Fibroblast of lung (primary cell): Measurements from ENCODE around the gene TIGD6.

Source experiments
- EZH2 ChIP-seq: IDR thresholded peaks from 2 replicates; pipeline ENCODE4 v1.5.1; 2012; ENCODE audit warnings: low read length, control low read depth, mild to moderate bottlenecking; ENCODE audit errors: missing control alignments
- TF ChIP-seq, protein P1 (sequence below), 2 donors: IDR thresholded peaks in 1 of 2; conservative IDR thresholded peaks in 1 of 2; 1 replicate in 1 of 2; 2 replicates in 1 of 2; pipeline ENCODE4 v1.5.1; 2011 to 2012; ENCODE audit warnings: low read length in 2 of 2, control low read depth in 1 of 2, inconsistent platforms in 1 of 2, low read depth in 1 of 2, mild to moderate bottlenecking in 1 of 2

DNA sequence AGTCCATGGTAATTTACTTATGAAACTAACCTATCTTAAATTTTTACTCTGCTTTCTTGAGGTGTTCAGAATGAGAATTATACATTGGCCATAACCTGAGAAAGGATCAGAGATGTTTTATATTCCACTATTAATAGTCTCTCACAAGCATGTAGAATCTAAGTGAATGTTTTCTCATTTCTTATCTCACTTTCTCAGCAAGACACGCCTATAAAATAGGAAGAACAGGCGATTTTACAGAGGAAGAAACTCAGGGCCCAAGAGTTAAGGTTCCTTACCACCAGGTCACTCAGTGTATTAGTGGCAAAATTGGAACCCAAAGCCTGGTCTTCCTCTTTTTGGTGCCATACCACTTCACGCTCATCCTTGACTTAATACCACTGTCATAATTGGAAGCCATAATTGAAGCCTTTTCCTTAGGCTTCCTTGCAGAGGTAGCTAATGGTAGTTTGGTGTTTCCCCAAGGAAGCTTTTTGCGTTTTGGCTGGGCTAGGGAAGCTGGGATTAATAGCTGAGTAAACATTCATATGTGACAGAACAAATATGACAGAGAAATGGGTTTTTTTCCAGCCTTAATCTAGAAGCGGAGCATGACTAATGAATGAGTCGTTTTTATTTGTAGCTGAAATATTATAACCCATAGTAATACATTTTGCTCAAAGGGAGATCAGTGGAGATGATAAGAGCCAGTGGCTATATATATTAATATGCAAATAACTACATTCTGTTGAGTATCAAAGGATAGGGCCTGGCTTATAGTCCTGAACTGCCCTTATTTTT lies 17.0 kb upstream of the TIGD6 start:
- TF ChIP-seq EZH2 = no peak
- TF ChIP-seq, protein P1, sequence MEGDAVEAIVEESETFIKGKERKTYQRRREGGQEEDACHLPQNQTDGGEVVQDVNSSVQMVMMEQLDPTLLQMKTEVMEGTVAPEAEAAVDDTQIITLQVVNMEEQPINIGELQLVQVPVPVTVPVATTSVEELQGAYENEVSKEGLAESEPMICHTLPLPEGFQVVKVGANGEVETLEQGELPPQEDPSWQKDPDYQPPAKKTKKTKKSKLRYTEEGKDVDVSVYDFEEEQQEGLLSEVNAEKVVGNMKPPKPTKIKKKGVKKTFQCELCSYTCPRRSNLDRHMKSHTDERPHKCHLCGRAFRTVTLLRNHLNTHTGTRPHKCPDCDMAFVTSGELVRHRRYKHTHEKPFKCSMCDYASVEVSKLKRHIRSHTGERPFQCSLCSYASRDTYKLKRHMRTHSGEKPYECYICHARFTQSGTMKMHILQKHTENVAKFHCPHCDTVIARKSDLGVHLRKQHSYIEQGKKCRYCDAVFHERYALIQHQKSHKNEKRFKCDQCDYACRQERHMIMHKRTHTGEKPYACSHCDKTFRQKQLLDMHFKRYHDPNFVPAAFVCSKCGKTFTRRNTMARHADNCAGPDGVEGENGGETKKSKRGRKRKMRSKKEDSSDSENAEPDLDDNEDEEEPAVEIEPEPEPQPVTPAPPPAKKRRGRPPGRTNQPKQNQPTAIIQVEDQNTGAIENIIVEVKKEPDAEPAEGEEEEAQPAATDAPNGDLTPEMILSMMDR (conservative IDR thresholded peaks at IDR 0.05 in 1 of 2, IDR thresholded peaks at IDR 0.05 in 1 of 2; ENCODE audit: low read depth in 1 of 2, low read length in 2 of 2) = no peak
